ENCODE data around the gene HSD11B2.
A peak's percentile ranks its signal among the peaks of the same experiment; 100 is the strongest.

Gene HSD11B2

DNA sequence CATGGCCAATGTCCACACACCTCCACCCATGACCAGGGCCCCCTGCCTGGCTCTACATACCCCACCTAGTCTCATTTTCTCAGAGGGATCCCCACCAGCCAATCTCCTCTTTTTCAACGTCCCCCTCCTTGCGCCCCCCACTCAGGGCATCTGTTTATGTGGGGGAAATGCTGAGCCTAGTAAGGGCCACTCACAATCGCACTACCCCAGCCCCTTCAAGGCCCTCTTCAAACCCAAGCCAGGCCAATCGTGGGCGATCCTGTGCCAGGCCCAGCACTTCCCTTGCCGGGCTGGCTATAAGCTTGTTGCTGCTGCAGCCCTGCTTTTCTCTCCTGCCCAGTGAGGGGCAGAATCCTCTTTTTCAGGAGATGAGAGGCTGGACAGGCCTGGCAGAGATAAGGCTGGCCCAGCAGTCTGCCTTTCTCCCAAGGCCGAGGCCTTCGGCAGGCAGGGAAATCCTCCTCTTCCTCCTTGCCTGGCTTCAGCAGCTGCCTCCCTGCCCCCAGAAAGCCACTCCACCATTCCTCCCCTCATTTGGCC is 16.1 kb downstream of the HSD11B2 start:
- Mint-ChIP-seq H3K4me1 (peaks cover 8% of the 10 kb centered on the region), H3K27me3 (no peaks in the 10 kb centered on the region), H3K9me3 (no peaks in the 10 kb centered on the region), H3K4me3 (no peak overlapping the region), H3K27ac (peak overlapping the region in 1 of 2 donors; percentile 61)
- ATAC-seq, result no peak
- DNase-seq, result no peak

DNA sequence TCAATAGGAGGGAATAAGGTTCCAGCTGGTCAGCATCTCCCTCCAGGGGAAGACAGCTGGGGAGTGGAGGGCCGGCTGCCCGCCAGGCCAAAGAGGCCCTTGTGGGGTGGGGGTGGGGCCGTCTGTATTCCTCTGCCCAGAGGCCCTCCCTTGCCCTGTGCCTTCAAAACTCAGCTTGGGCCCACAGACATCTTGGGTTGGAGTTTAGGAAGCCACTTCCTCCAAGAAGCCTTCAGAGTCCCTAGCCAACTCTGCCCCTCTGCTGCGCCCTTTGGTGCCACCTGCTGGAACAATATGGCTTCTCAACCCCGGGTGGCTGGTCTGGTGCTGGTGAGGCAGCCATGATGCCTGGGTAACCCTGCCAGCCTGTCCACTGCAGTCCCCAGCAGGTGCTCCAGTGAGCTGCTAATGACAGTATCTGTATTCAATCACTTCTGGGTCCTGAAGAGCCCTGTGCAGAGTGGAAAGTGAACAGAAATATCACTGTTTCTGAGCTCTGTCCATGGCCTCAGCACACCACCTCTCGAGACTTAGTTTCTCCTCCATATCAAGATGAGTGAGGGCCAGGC is 16.7 kb downstream of the HSD11B2 start:
- ATAC-seq (peak; percentile 94), DNase-seq (peak; percentile 71 to 83)
- Mint-ChIP-seq H3K27ac (peak overlapping the region in 1 of 2 donors; percentile 61), H3K4me3 (no peak overlapping the region), H3K9me3 (no peaks in the 10 kb centered on the region), H3K4me1 (peaks cover 6% of the 10 kb centered on the region), H3K27me3 (no peaks in the 10 kb centered on the region)

DNA sequence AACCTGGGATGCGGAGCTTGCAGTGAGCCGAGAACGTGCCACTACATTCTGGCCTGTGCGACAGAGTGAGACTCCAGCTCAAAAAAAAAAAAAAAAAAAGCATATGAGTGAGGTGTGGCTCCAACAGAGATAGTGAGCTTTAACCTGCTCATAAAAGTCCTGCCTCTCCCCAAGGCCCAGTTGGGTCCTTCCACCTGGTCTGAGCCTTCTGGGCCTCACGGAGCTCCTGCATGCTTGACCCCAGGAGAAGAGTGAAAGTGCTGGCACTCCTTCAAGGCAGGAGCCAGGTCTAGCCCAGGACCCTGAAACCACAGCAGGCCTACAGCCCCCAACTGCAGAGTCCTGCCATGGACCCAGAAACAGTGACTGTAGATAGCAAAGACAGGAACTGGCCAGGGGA is 17.7 kb downstream of the HSD11B2 start:
- DNase-seq, result no peak
- H3K4me1 Mint-ChIP-seq, result peaks cover 6% of the 10 kb centered on the region
- ATAC-seq, result no peak
- H3K27me3 Mint-ChIP-seq, result no peaks in the 10 kb centered on the region
- no peak overlapping the region for H3K27ac Mint-ChIP-seq
- no peak overlapping the region for H3K4me3 Mint-ChIP-seq
- H3K9me3 Mint-ChIP-seq, result no peaks in the 10 kb centered on the region

DNA sequence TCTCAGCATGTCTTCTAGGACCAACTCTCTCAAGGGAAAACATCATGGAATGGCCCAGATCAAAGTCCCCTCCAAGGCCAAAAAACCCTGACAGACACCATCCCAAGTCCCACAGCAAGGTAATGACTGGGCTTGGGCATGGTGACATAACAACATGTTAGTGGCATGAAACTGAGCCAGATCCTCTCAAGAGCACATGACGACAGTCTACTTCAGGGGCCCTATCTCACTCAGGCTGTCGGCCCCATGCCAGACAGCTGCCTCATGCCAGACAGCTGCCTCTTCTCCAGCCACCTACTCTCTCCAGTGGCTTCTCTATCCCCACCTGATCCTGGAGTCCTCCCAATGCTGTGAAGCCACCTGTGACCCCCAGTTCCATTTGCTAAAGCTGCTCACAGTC is 18.4 kb downstream of the HSD11B2 start:
- Mint-ChIP-seq H3K4me1 (peaks cover 6% of the 10 kb centered on the region), H3K27ac (no peak overlapping the region), H3K9me3 (no peaks in the 10 kb centered on the region), H3K27me3 (no peaks in the 10 kb centered on the region), H3K4me3 (no peak overlapping the region)
- ATAC-seq (no peak), DNase-seq (no peak)

DNA sequence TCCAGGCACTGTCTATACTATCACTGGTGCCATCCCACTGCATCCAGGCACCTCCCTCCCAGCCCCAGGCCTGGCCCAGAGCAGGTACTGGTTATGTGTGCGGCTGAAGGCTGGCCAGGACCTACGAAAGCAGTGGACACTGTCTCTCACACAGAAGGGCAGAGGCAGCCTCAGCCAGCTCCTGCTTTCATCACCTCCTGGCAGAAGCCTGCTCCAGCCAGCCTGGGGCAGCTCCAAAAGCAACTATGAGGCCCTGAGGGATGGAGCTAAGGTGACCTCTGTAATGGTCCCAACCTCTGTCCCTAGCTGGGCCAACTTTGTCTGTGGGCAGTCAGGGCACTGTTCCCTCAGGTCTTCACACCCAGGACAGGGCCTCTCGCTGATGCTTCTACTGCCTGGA is 18.8 kb downstream of the HSD11B2 start:
- DNase-seq (no peak), ATAC-seq (no peak)
- Mint-ChIP-seq H3K4me3 (no peak overlapping the region), H3K4me1 (peaks cover 8% of the 10 kb centered on the region), H3K9me3 (no peaks in the 10 kb centered on the region), H3K27ac (no peak overlapping the region), H3K27me3 (no peaks in the 10 kb centered on the region)

GRCh38 chr16:67451061-67451703 is 20.3 kb downstream of the HSD11B2 start:
- Mint-ChIP-seq H3K4me3 (no peak overlapping the region), H3K27ac (peak overlapping the region in 1 of 2 donors; percentile 91), H3K27me3 (no peaks in the 10 kb centered on the region), H3K4me1 (peaks cover 11% of the 10 kb centered on the region), H3K9me3 (no peaks in the 10 kb centered on the region)
- DNase-seq, result no peak
- ATAC-seq, result no peak

DNA sequence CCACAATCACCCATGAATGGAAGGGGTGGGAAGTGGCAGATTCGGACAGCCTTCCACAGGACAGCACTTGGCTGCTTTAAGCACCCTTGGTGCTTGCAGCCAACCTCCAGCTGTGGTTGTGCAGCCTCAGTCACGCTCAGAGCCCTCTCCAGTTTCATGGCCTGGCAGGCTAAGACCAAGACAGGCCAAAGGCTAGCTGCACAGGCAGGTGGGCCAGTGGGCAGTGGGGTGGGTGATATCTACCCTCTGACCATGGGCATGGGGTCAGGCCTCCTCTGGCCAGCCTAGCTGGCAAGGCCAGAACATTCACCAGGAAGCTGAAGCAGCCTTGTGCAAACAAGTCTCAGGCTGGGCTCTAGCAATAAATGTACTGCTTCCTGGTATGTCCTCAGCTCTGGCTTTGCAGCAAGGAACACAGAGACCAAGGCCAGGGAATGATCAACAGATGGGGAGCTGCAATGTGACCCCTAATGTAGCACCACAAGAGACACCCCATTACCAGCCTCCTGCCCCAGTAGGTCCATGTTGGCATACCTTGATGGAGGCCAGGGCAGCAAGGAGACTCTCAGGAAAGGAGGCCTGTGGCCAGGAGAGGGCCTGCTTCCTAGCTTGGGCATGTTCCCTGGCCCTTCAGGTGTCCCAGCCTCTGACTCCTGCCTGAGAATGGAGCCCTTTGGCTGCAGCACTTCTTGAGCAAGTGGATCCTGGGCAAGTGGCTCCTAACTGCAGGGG is 20.9 kb downstream of the HSD11B2 start:
- DNase-seq, result no peak
- no peak overlapping the region for H3K4me3 Mint-ChIP-seq

DNA sequence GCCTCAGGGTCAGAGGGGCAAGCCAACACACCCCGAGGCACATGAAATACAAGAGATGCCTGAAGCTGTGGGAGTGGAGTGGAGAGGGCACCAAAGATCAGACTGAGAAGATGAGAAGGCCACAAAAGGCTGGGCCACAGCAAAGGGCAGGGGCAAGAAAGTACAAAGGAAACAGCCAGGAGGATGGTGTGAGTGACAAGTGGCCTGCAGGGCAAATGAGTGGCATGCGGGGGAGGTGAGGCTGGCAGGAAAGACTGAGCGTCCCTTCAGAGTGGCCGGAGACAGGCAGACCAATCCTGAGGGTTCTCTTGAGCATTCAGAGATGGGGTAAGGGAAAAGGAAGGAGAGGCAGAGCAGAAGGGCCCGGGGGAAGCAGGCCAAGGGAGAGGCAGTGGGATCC is 23.2 kb downstream of the HSD11B2 start:
- Mint-ChIP-seq H3K27ac (peak overlapping the region; percentile 50), H3K4me1 (peaks cover 13% of the 10 kb centered on the region), H3K4me3 (no peak overlapping the region), H3K27me3 (no peaks in the 10 kb centered on the region), H3K9me3 (no peaks in the 10 kb centered on the region)
- DNase-seq (no peak), ATAC-seq (no peak)

More for the DNA sequence above, 20.9 kb downstream of the HSD11B2 start:
- Mint-ChIP-seq H3K27me3 (no peaks in the 10 kb centered on the region), H3K27ac (no peak overlapping the region), H3K4me1 (peaks cover 9% of the 10 kb centered on the region), H3K9me3 (no peaks in the 10 kb centered on the region)
- no peak for ATAC-seq

DNA sequence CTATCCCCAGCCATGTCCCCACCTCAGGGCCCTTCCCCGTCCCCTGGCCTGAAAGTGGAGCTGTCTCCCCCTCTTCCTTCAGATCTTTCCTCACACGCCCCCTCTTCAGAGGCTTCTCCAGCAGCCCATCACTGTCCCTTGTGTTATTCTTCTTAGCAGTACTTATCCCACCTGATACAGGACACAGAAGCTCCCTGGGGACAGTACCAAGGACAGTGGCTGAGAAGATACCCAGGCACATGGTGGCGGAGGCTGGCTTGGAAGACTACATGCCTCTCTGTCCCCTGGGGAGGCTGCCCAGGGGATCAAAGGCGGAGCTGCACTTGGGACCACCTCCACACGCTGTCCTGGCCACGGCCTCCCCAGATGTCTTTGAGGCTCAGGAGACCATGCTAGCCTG is 23.9 kb downstream of the HSD11B2 start:
- Mint-ChIP-seq H3K4me3 (no peak overlapping the region), H3K9me3 (no peaks in the 10 kb centered on the region), H3K27ac (no peak overlapping the region), H3K4me1 (peaks cover 13% of the 10 kb centered on the region), H3K27me3 (no peaks in the 10 kb centered on the region)
- DNase-seq, result no peak
- ATAC-seq, result no peak

DNA sequence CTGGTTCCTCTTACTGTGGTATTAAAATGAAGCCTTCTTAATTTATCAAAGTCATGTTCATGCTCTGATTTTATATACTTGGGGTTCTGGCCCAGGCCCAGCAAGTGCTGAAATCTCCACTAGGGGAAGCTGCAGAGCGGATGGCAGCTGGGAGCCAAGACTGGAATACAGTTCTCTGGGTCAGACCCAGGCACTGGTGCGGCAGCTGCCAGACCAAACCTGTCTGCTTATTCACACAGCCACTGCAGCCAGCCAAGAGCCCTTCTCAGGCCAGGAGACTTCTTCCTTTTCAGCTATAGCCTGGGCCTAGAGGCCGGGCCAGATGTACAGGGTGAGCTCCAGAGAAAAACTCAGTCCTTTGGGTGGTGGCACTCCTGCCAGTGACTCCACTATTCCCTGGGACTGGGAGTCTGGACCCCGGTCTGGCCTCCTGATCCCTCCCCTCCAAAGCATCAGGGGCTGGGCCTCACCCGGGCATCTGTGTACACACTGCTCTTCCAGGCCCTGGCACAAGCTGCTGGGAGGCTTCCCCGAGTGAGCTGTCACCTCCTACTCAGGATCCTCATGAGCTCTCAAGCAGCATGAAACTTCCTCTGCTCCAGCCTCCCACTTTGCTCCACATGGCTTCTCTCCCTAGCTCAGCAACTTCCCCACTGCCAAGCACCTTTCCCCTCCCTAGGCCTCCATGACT is 25.6 kb downstream of the HSD11B2 start:
- Mint-ChIP-seq H3K27me3 (no peaks in the 10 kb centered on the region), H3K4me1 (peaks cover 13% of the 10 kb centered on the region), H3K27ac (no peak overlapping the region), H3K9me3 (no peaks in the 10 kb centered on the region), H3K4me3 (no peak overlapping the region)
- ATAC-seq (no peak), DNase-seq (no peak)

GRCh38 chr16:67457611-67458010 is 26.7 kb downstream of the HSD11B2 start:
- no peak for DNase-seq
- no peaks in the 10 kb centered on the region for H3K9me3 Mint-ChIP-seq
- H3K27me3 Mint-ChIP-seq, result no peaks in the 10 kb centered on the region
- peaks cover 13% of the 10 kb centered on the region for H3K4me1 Mint-ChIP-seq
- peak overlapping the region in 1 of 2 donors; percentile 56 for H3K27ac Mint-ChIP-seq
- no peak for ATAC-seq
- H3K4me3 Mint-ChIP-seq, result no peak overlapping the region

- Mint-ChIP-seq H3K4me3 (no peak overlapping the region), H3K27me3 (no peaks in the 10 kb centered on the region), H3K27ac (no peak overlapping the region)
Observed at GRCh38 chr16:67458121-67458641, 27.3 kb downstream of the HSD11B2 start.

GRCh38 chr16:67459066-67459860 is 28.3 kb downstream of the HSD11B2 start:
- H3K4me1 Mint-ChIP-seq, result peaks cover 24% of the 10 kb centered on the region
- ATAC-seq, result no peak

More at GRCh38 chr16:67458121-67458641, 27.3 kb downstream of the HSD11B2 start:
- no peak for ATAC-seq
- no peaks in the 10 kb centered on the region for H3K9me3 Mint-ChIP-seq
- peaks cover 15% of the 10 kb centered on the region for H3K4me1 Mint-ChIP-seq
- DNase-seq, result no peak

DNA sequence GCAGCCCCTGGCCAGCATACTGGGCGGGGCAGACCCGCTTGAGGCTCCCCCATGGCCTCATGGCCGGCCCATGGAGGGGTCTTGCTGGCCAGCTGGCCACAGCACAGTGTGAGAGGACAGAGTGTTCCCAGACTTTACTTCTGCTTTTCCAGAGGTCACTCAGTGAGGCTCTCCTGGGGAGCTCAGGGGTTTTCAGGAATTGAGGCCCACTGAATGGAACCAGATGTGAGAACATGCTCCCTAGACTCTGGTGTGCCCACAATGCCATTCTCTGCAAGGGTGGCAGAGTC is 28.9 kb downstream of the HSD11B2 start:
- Mint-ChIP-seq H3K4me3 (no peak overlapping the region), H3K4me1 (peaks cover 24% of the 10 kb centered on the region), H3K9me3 (no peaks in the 10 kb centered on the region), H3K27ac (no peak overlapping the region), H3K27me3 (no peaks in the 10 kb centered on the region)
- ATAC-seq, result no peak
- no peak for DNase-seq

More at GRCh38 chr16:67459066-67459860, 28.3 kb downstream of the HSD11B2 start:
- no peak overlapping the region for H3K4me3 Mint-ChIP-seq
- H3K27ac Mint-ChIP-seq, result peak overlapping the region in 1 of 2 donors; percentile 28
- DNase-seq, result no peak
- no peaks in the 10 kb centered on the region for H3K27me3 Mint-ChIP-seq
- no peaks in the 10 kb centered on the region for H3K9me3 Mint-ChIP-seq

DNA sequence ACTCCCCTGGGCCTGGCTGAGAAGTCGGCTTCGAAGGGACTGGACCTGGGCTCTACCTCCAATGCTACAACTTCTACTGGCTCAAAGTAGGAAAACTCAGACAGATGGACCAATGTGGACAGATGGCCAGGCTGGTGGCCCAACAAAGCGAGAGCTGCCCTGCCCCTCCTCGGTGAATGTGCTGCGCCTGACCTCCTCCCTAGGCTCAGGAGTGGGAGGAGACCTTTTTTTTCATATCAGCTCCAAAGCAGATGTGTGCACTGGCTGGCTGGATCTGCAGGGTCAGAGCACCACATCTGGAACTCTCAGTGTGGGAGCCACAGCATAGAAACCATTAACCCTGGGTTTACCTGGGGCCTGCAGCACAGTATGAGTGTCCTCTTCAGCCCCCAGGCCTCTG is 29.2 kb downstream of the HSD11B2 start:
- ATAC-seq (no peak), DNase-seq (no peak)
- Mint-ChIP-seq H3K9me3 (no peaks in the 10 kb centered on the region), H3K4me3 (no peak overlapping the region), H3K27me3 (no peaks in the 10 kb centered on the region), H3K4me1 (peaks cover 23% of the 10 kb centered on the region), H3K27ac (no peak overlapping the region)

All from stimulated activated naive CD8-positive, alpha-beta T cell treated with anti-CD3 and anti-CD28 coated beads, Interleukin-15, amount 100 ng/mL, for 72 hours (primary cell).